Kasumi-1 (cell line): ENCODE results near the gene MBTPS2.

Experiments
- DNase-seq, 2 experiments: peaks; one replicate each; lab custom pipeline; 2025; lab: John Stamatoyannopoulos, UW

The MBTPS2 gene

DNA sequence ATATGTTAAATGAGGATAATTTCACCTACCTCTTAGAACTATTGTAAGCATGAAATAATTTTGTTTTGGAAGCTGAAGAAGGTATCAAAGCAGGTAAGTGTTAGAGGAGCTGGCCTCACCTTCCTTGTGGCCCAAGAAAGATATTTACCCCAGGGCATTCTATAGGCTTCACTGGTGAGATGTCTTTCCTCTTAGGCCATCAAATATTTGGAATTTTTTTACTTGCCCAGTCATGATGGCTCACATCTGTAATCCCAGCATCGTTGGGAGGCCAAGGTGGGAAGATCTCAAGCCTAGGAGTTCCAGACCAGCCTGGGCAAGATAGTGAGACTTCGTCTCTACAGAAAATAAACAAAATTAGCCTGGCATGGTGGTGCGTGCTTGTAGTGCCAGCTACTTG, 95.0 kb downstream of the MBTPS2 start:
- no peak for DNase-seq
